K562 (cell line): ENCODE data around the gene LMCD1. TPM values are rescaled to one million over a fixed set of nuclear protein-coding genes. Genes with fewer than 3 reads are reported as not detected.

Experiments
- ATAC-seq: fragments of 200-7000 bp; cut with Tn5 transposase; 3 replicates; pipeline ENCODE4 v1.9.1; 2020; ENCODE audit warnings: moderate library complexity
- BruUV-seq: library from RNA; stranded (reverse); fragments of 400-500 nt; replicated peaks from 2 replicates; lab custom pipeline; 2021; lab: Mats Ljungman, UMichigan
- CTCF ChIA-PET: fragments of 300-600 bp; formaldehyde crosslinking; extraction: SDS; loops from one replicate; lab custom pipeline; 2021; ENCODE audit warnings: low intra/inter-chr PET ratio; lab: Yijun Ruan, JAX
- POLR2A ChIA-PET: fragments of 300-600, 350-650 bp; sonication (Branson Sonifier 250); formaldehyde crosslinking; extraction: SDS; loops from one replicate; lab custom pipeline; 2021; ENCODE audit warnings: antibody characterized with exemption, inconsistent platforms; lab: Yijun Ruan, JAX
- DNase-seq, 4 experiments: peaks; one replicate each; pipeline versions ENCODE4 v3.0.0 to v3.0.0-alpha.2; 2011 to 2018; ENCODE audit warnings: low spot score in 3 of 4, mixed read lengths in 3 of 4; ENCODE audit errors: extremely low read depth in 1 of 4
- FAIRE-seq: peaks from 2 replicates; lab custom pipeline; 2011; peaks lifted over from hg19 to GRCh38; lab: Jason Lieb, UNC
- H2AFZ ChIP-seq: 2 replicates; pipeline ENCODE4 v1.6.0; 2011; ENCODE audit warnings: low read depth, low read length, control low read depth, inconsistent platforms
- H3K27ac ChIP-seq: fragments of 200-600 bp; 3 replicates; pipeline ENCODE4 v1.8.0; 2011; ENCODE audit warnings: low read depth, mild to moderate bottlenecking, control low read depth, inconsistent platforms, low read length, moderate library complexity, mixed read lengths; ENCODE audit errors: extremely low read depth
- H3K27me3 ChIP-seq, 2 experiments: fragments of 300-600 bp in 1 of 2; 2 replicates in 1 of 2; 3 replicates in 1 of 2; pipeline versions ENCODE4 v1.6.0 to v1.8.0; 2011; ENCODE audit warnings: inconsistent platforms in 2 of 2, low read length in 2 of 2, mild to moderate bottlenecking in 1 of 2, mixed read lengths in 1 of 2, moderate library complexity in 1 of 2; ENCODE audit not compliant: control insufficient read depth in 2 of 2, insufficient read depth in 2 of 2
- H3K36me3 ChIP-seq: fragments of 300-600 bp; 3 replicates; pipeline ENCODE4 v1.8.0; 2011; ENCODE audit warnings: mild to moderate bottlenecking, low read length, inconsistent platforms; ENCODE audit not compliant: control insufficient read depth, insufficient read depth
- H3K4me1 ChIP-seq, 2 experiments: fragments of 200-600 bp in 1 of 2; replicated peaks in 1 of 2; 2 replicates in 1 of 2; 3 replicates in 1 of 2; pipeline versions ENCODE4 v1.5.1 to v1.8.0; 2011; ENCODE audit warnings: inconsistent platforms in 2 of 2, low read length in 2 of 2, mild to moderate bottlenecking in 1 of 2, mixed read lengths in 1 of 2, moderate library complexity in 1 of 2; ENCODE audit not compliant: control insufficient read depth in 2 of 2, insufficient read depth in 2 of 2
- H3K4me2 ChIP-seq: 2 replicates; pipeline ENCODE4 v1.6.1; 2011; ENCODE audit warnings: low read length, control low read depth, inconsistent platforms, mixed read lengths; ENCODE audit not compliant: insufficient read depth
- H3K4me3 ChIP-seq: fragments of 200-600 bp; sonication (generic), shearing (Covaris generic); 2 replicates; pipeline ENCODE4 v1.5.1; 2016; ENCODE audit warnings: control low read depth, inconsistent platforms
- H3K79me2 ChIP-seq: fragments of 200-600 bp; 3 replicates; pipeline ENCODE4 v1.8.0; 2011; ENCODE audit warnings: low read length, inconsistent platforms; ENCODE audit not compliant: control insufficient read depth, insufficient read depth
- H3K9ac ChIP-seq, 2 experiments: 2 replicates each; pipeline versions ENCODE4 v1.6.0 to v1.6.1; 2011; ENCODE audit warnings: low read depth in 2 of 2, low read length in 2 of 2, control low read depth in 1 of 2, inconsistent platforms in 1 of 2, mild to moderate bottlenecking in 1 of 2, mixed read lengths in 1 of 2; ENCODE audit not compliant: insufficient read depth in 1 of 2
- H3K9me1 ChIP-seq: one replicate; pipeline ENCODE4 v1.6.0; 2011; ENCODE audit warnings: inconsistent platforms, mild to moderate bottlenecking, low read length, moderate library complexity; ENCODE audit not compliant: control insufficient read depth, insufficient read depth
- H3K9me3 ChIP-seq: replicated peaks from 2 replicates; pipeline ENCODE4 v1.5.1; 2011; ENCODE audit warnings: low read depth, low read length, inconsistent platforms; ENCODE audit not compliant: control insufficient read depth, insufficient read depth
- H4K20me1 ChIP-seq: replicated peaks from 2 replicates; pipeline ENCODE4 v1.6.1; 2011; ENCODE audit warnings: low read length, inconsistent platforms, mixed read lengths; ENCODE audit not compliant: control insufficient read depth, insufficient read depth
- ATF1 ChIP-seq, 2 experiments: fragments of 450-650 bp in 1 of 2; IDR thresholded peaks; 2 replicates each; pipeline ENCODE4 v1.6.1; 2016; ENCODE audit warnings: missing compliant biosample characterization in 1 of 2, missing genetic modification characterization in 1 of 2
- ATF4 ChIP-seq: fragments of 450-650 bp; formaldehyde crosslinking; IDR thresholded peaks from 2 replicates; pipeline ENCODE4 v1.4.0; 2022; ENCODE audit warnings: mild to moderate bottlenecking, moderate library complexity
- EHMT2 ChIP-seq: fragments of 450-650 bp; IDR thresholded peaks from 2 replicates; pipeline ENCODE4 v1.6.1; 2018; ENCODE audit warnings: antibody characterized with exemption
- HIVEP1 ChIP-seq: fragments of 250-450 bp; sonication (Bioruptor Pico); IDR thresholded peaks from 2 replicates; pipeline ENCODE4 v1.4.0; 2020; ENCODE audit warnings: mild to moderate bottlenecking
- HNRNPK ChIP-seq: fragments of 200-400 bp; formaldehyde crosslinking; IDR thresholded peaks from one replicate; pipeline ENCODE4 v1.6.1; 2018; ENCODE audit warnings: mild to moderate bottlenecking, low read depth, low read length; ENCODE audit not compliant: poor library complexity, severe bottlenecking
- MEF2A ChIP-seq: IDR thresholded peaks from 2 replicates; pipeline ENCODE4 v1.6.1; 2011; ENCODE audit warnings: low read depth, mild to moderate bottlenecking, low read length, moderate library complexity; ENCODE audit not compliant: control insufficient read depth
- NR2C2 ChIP-seq, 2 experiments: fragments of 200-800 bp in 1 of 2; sonication (Bioruptor generic) in 1 of 2; sonication (generic) in 1 of 2; formaldehyde crosslinking in 1 of 2; IDR thresholded peaks; 2 replicates each; pipeline versions ENCODE4 v1.6.1 to v1.8.0; 2016 to 2022; ENCODE audit warnings: mild to moderate bottlenecking in 1 of 2, missing compliant biosample characterization in 1 of 2, missing genetic modification characterization in 1 of 2, missing genetic modification reagents in 1 of 2
- RAD51 ChIP-seq: fragments of 450-650 bp; IDR thresholded peaks from 2 replicates; pipeline ENCODE4 v1.7.1; 2016; ENCODE audit warnings: low read depth, mild to moderate bottlenecking, borderline replicate concordance
- RBM34 ChIP-seq: fragments of 200-400 bp; formaldehyde crosslinking; IDR thresholded peaks from 2 replicates; pipeline ENCODE4 v1.6.1; 2018; ENCODE audit warnings: low read length, borderline replicate concordance; ENCODE audit not compliant: insufficient read depth
- TCF7 ChIP-seq: sonication (generic); IDR thresholded peaks from 2 replicates; pipeline ENCODE4 v1.6.1; 2016; ENCODE audit warnings: antibody characterized with exemption, borderline replicate concordance
- TGIF2 ChIP-seq: sonication (generic); formaldehyde crosslinking; IDR thresholded peaks from 2 replicates; pipeline ENCODE4 v1.8.1; 2022; ENCODE audit warnings: mild to moderate bottlenecking, missing genetic modification reagents, moderate library complexity
- WGBS: fragments of 100-300 bp; shearing (Covaris generic); methylation state at CpG from one replicate; pipeline ENCODE4 v1.1.6; 2016; ENCODE audit warnings: low coverage, mixed read lengths; ENCODE audit not compliant: insufficient coverage; ENCODE audit errors: missing lambda C conversion rate; 5-methylcytosine and 5-hydroxymethylcytosine counted together
- in situ Hi-C: fragments of 300-500 bp; cut with MboI; formaldehyde crosslinking; loops from 4 replicates; pipeline ENCODE4 v1.15.0; 2018; ENCODE audit warnings: inconsistent platforms, mixed read lengths
- intact Hi-C: fragments of 100-400 bp; cut with micrococcal nuclease; formaldehyde crosslinking; loops from 2 replicates; pipeline ENCODE4 v1.14.2; 2022
- polyA plus RNA-seq, 8 experiments: library from polyadenylated mRNA; depleted of rRNA in 4 of 8; stranded (reverse) in 5 of 8; unstranded in 3 of 8; fragments of >200 nt; fragmentation: Nextera tagmentation in 2 of 8; fragmentation: Illumina TruSeq in 1 of 8; extraction: Ambion mirVana in 2 of 8; extraction: Trizol in 1 of 8; gene quantifications; 2 replicates each; pipeline versions ENCODE4 v1.2.1 to v1.2.3, GENCODE V29; 2011 to 2014; ENCODE audit warnings: inconsistent platforms in 1 of 8, missing spikeins in 1 of 8
- total RNA-seq, 7 experiments: library from RNA; depleted of rRNA in 6 of 7; stranded (reverse); fragments of >200 nt in 6 of 7; fragmentation: Illumina TruSeq in 2 of 7; extraction: Trizol in 2 of 7; gene quantifications; 2 replicates each; pipeline versions ENCODE4 v1.2.1 to v1.2.3, GENCODE V29; 2011 to 2021; ENCODE audit warnings: low replicate concordance in 1 of 7
- TF ChIP-seq, protein P1 (sequence below), 2 experiments: fragments of 450-650 bp; IDR thresholded peaks; 2 replicates each; pipeline ENCODE4 v1.6.1; 2018; ENCODE audit warnings: mild to moderate bottlenecking in 2 of 2, low read depth in 1 of 2; ENCODE audit not compliant: partially characterized antibody in 2 of 2
- TF ChIP-seq, protein P2 (sequence below): sonication (generic); formaldehyde crosslinking; IDR thresholded peaks from 2 replicates; pipeline ENCODE4 v1.8.1; 2022; ENCODE audit warnings: missing genetic modification reagents

LMCD1 gene
- total and polyA plus RNA-seq, 9 of the 15 experiments (the other 6 are each of a cell fraction or from before 2014, with no cell fraction given): 0.60 TPM; not detected in 8

GRCh38 chr3:8623741-8624140 is 122.1 kb downstream of the LMCD1 start:
- H3K36me3 ChIP-seq: no peaks in the 10 kb centered on the region
- intact Hi-C loops: loop anchor here (1.0 to 10.0 kb wide), 2 partner anchors 181 to 299 kb away; no protein-coding TSS in a partner anchor
- no peaks in the 10 kb centered on the region for H3K9me1 ChIP-seq
- no peak for TF ChIP-seq TGIF2
- no peak for TF ChIP-seq ATF4 (CRISPR knock-in tag)
- TF ChIP-seq MEF2A: no peak
- TF ChIP-seq, protein P1, sequence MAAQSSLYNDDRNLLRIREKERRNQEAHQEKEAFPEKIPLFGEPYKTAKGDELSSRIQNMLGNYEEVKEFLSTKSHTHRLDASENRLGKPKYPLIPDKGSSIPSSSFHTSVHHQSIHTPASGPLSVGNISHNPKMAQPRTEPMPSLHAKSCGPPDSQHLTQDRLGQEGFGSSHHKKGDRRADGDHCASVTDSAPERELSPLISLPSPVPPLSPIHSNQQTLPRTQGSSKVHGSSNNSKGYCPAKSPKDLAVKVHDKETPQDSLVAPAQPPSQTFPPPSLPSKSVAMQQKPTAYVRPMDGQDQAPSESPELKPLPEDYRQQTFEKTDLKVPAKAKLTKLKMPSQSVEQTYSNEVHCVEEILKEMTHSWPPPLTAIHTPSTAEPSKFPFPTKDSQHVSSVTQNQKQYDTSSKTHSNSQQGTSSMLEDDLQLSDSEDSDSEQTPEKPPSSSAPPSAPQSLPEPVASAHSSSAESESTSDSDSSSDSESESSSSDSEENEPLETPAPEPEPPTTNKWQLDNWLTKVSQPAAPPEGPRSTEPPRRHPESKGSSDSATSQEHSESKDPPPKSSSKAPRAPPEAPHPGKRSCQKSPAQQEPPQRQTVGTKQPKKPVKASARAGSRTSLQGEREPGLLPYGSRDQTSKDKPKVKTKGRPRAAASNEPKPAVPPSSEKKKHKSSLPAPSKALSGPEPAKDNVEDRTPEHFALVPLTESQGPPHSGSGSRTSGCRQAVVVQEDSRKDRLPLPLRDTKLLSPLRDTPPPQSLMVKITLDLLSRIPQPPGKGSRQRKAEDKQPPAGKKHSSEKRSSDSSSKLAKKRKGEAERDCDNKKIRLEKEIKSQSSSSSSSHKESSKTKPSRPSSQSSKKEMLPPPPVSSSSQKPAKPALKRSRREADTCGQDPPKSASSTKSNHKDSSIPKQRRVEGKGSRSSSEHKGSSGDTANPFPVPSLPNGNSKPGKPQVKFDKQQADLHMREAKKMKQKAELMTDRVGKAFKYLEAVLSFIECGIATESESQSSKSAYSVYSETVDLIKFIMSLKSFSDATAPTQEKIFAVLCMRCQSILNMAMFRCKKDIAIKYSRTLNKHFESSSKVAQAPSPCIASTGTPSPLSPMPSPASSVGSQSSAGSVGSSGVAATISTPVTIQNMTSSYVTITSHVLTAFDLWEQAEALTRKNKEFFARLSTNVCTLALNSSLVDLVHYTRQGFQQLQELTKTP (IDR thresholded peaks at IDR 0.05; ENCODE audit: low read depth in 1 of 2, partially characterized antibody in 2 of 2): no peak
- TF ChIP-seq, protein P2, sequence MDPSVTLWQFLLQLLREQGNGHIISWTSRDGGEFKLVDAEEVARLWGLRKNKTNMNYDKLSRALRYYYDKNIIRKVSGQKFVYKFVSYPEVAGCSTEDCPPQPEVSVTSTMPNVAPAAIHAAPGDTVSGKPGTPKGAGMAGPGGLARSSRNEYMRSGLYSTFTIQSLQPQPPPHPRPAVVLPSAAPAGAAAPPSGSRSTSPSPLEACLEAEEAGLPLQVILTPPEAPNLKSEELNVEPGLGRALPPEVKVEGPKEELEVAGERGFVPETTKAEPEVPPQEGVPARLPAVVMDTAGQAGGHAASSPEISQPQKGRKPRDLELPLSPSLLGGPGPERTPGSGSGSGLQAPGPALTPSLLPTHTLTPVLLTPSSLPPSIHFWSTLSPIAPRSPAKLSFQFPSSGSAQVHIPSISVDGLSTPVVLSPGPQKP (CRISPR knock-in tag): no peak
- TF ChIP-seq EHMT2: no peak
- no peak for TF ChIP-seq HNRNPK
- no peak for TF ChIP-seq HIVEP1 (CRISPR knock-in tag)
- TF ChIP-seq RBM34: no peak
- no peak for TF ChIP-seq ATF1 (CRISPR knock-in tag; IDR thresholded peaks at IDR 0.05)
- no peak for TF ChIP-seq ATF1 (tag; IDR thresholded peaks at IDR 0.05)
- TF ChIP-seq TCF7: no peak
- TF ChIP-seq RAD51: no peak
- no peak for TF ChIP-seq NR2C2 (CRISPR knock-in tag; IDR thresholded peaks at IDR 0.05)
- no peak for TF ChIP-seq NR2C2 (tag; IDR thresholded peaks at IDR 0.05)
- TF ChIP-seq, all 486 proteins: peak for 0
- 17% methylated on average over 14 of the region's 14 CpGs for WGBS
- ATAC-seq (no peak; the same call in 2 of the 3 replicates), DNase-seq (no peak), FAIRE-seq (no peak)
- H3K27ac ChIP-seq: no peak overlapping the region
- H3K79me2 ChIP-seq: no peaks in the 10 kb centered on the region
- BruUV-seq: no TSS peak
- ChIA-PET POLR2A (no interaction called here), CTCF (interaction anchor here (1.6 kb wide), 1 partner anchor 182 kb away, joined by 12 read pairs; no protein-coding TSS in a partner anchor)
- no peak overlapping the region for H3K4me3 ChIP-seq
- in situ Hi-C loops: no loop called here
- no peaks in the 10 kb centered on the region for H3K9me3 ChIP-seq
- no peak overlapping the region for H2AFZ ChIP-seq
- peaks cover 0 to 28% of the 10 kb centered on the region in 2 experiments; a peak in 2 of 5 replicates for H3K27me3 ChIP-seq
- H3K4me2 ChIP-seq: no peak overlapping the region
- H3K4me1 ChIP-seq: peaks cover 3 to 6% of the 10 kb centered on the region in 2 experiments; a peak in 4 of 5 replicates
- H3K9ac ChIP-seq: no peak overlapping the region; a peak in 1 of 4 replicates
- H4K20me1 ChIP-seq: no peaks in the 10 kb centered on the region; the same call in 1 of the 2 replicates
